Measurements from ENCODE around the gene CDS1. TPM values are rescaled to one million over a fixed set of nuclear protein-coding genes. Genes with fewer than 3 reads are reported as not detected.

The CDS1 gene
- total RNA-seq, 1 donor from 2014 or later, result not detected

Other genes starting within 250 kb of the CDS1 start
- gene NKX6-1, start 83.8 kb upstream of the CDS1 start, total RNA-seq, result not detected in 2 replicates

Measured in dermis blood vessel endothelial cell (primary cell).